Trophoblast cell (in vitro differentiated cells and primary cell): ENCODE measurements around the gene SPATS2.

Source experiments
- DNase-seq, 2 donors: peaks; one replicate each; pipeline ENCODE4 v3.0.0-alpha.2; 2016
- H2AFZ ChIP-seq: 2 replicates; pipeline ENCODE4 v1.6.1; 2013; ENCODE audit warnings: low read length, moderate library complexity, mild to moderate bottlenecking; ENCODE audit not compliant: insufficient read depth, poor library complexity
- H2AK5ac ChIP-seq: 2 replicates; pipeline ENCODE4 v1.6.1; 2013; ENCODE audit warnings: mild to moderate bottlenecking, low read length
- H2BK120ac ChIP-seq: 2 replicates; pipeline ENCODE4 v1.6.1; 2013; ENCODE audit warnings: low read length, mild to moderate bottlenecking, moderate library complexity; ENCODE audit not compliant: insufficient read depth, poor library complexity
- H2BK12ac ChIP-seq: 2 replicates; pipeline ENCODE4 v1.6.1; 2013; ENCODE audit warnings: mild to moderate bottlenecking, low read length, moderate library complexity
- H2BK5ac ChIP-seq: 2 replicates; pipeline ENCODE4 v1.6.1; 2013; ENCODE audit warnings: low read length, low read depth, moderate library complexity, mild to moderate bottlenecking; ENCODE audit not compliant: poor library complexity
- H3K14ac ChIP-seq: 2 replicates; pipeline ENCODE4 v1.6.1; 2013; ENCODE audit warnings: mild to moderate bottlenecking, low read length
- H3K18ac ChIP-seq: 2 replicates; pipeline ENCODE4 v1.6.1; 2013; ENCODE audit warnings: mild to moderate bottlenecking, low read length
- H3K23ac ChIP-seq: 2 replicates; pipeline ENCODE4 v1.6.1; 2013; ENCODE audit warnings: low read length
- H3K27ac ChIP-seq: 2 replicates; pipeline ENCODE4 v1.5.1; 2013; ENCODE audit warnings: low read depth, mild to moderate bottlenecking, inconsistent platforms, low read length, moderate library complexity
- H3K27me3 ChIP-seq: 2 replicates; pipeline ENCODE4 v1.6.1; 2013; ENCODE audit warnings: inconsistent platforms, mild to moderate bottlenecking, low read length, moderate library complexity; ENCODE audit not compliant: insufficient read depth
- H3K36me3 ChIP-seq, 2 experiments: 1 replicate in 1 of 2; 2 replicates in 1 of 2; pipeline ENCODE4 v1.6.1; 2013; ENCODE audit warnings: low read length in 2 of 2, mild to moderate bottlenecking in 2 of 2, moderate library complexity in 1 of 2; ENCODE audit not compliant: insufficient read depth in 2 of 2, control insufficient read depth in 1 of 2
- H3K4ac ChIP-seq: 2 replicates; pipeline ENCODE4 v1.6.1; 2013; ENCODE audit warnings: low read depth, mild to moderate bottlenecking, low read length, moderate library complexity
- H3K4me1 ChIP-seq, 2 experiments: 1 replicate in 1 of 2; 2 replicates in 1 of 2; pipeline ENCODE4 v1.6.1; 2013; ENCODE audit warnings: low read length in 2 of 2, mild to moderate bottlenecking in 2 of 2, moderate library complexity in 1 of 2; ENCODE audit not compliant: insufficient read depth in 2 of 2, control insufficient read depth in 1 of 2
- H3K4me2 ChIP-seq: 2 replicates; pipeline ENCODE4 v1.6.1; 2013; ENCODE audit warnings: inconsistent platforms, mild to moderate bottlenecking, low read length, moderate library complexity
- H3K4me3 ChIP-seq: 2 replicates; pipeline ENCODE4 v1.5.1; 2013; ENCODE audit warnings: mild to moderate bottlenecking, low read depth, low read length, inconsistent platforms
- H3K79me1 ChIP-seq: one replicate; pipeline ENCODE4 v1.6.1; 2013; ENCODE audit warnings: low read length
- H3K79me2 ChIP-seq: 2 replicates; pipeline ENCODE4 v1.6.1; 2013; ENCODE audit warnings: low read length, mild to moderate bottlenecking; ENCODE audit not compliant: control insufficient read depth, insufficient read depth, poor library complexity
- H3K9ac ChIP-seq: 2 replicates; pipeline ENCODE4 v1.6.1; 2013; ENCODE audit warnings: mild to moderate bottlenecking, low read length
- H3K9me3 ChIP-seq: 2 replicates; pipeline ENCODE4 v1.6.1; 2013; ENCODE audit warnings: low read depth, mild to moderate bottlenecking, control low read depth, inconsistent platforms, low read length; ENCODE audit not compliant: insufficient read depth
- H4K12ac ChIP-seq: 2 replicates; pipeline ENCODE4 v1.6.1; 2013; ENCODE audit warnings: low read depth, mild to moderate bottlenecking, low read length, moderate library complexity
- H4K8ac ChIP-seq: 2 replicates; pipeline ENCODE4 v1.6.1; 2013; ENCODE audit warnings: low read depth, mild to moderate bottlenecking, low read length, moderate library complexity
- H4K91ac ChIP-seq: one replicate; pipeline ENCODE4 v1.6.1; 2013; ENCODE audit warnings: low read depth, mild to moderate bottlenecking, low read length, moderate library complexity
- WGBS: extraction: QIAGEN DNeasy Blood & Tissue Kit; methylation state at CpG from one replicate; pipeline ENCODE4 v1.1.7; 2013; ENCODE audit warnings: missing lambda C conversion rate; ENCODE audit not compliant: insufficient read length, insufficient coverage; ENCODE audit errors: extremely low coverage; 5-methylcytosine and 5-hydroxymethylcytosine counted together

The SPATS2 gene

DNA sequence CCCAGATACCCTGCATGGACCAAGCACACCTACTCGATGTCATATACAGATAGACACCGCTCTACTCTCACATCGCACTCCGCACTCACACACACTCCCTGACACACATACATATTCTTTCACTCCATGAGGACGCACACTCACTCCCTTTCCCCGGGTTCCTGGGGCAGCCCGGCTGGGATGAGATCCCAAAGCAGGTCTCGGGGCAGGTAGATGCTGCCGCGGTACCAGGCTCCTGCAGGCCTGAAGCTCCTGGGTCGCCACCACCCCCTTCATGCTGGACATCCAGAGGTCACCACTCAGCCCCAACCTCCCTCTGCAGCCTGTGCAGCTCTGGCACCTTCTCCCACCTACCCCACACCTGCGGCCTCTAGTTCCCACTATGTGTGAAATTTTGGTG lies 32.6 kb upstream of the SPATS2 start:
- no peak for DNase-seq
- Histone ChIP-seq H3K79me2 (no peaks in the 10 kb centered on the region), H4K8ac (no peak overlapping the region), H3K23ac (no peak overlapping the region), H3K36me3 (peaks cover 15 to 20% of the 10 kb centered on the region in 2 experiments), H2AFZ (no peak overlapping the region), H3K79me1 (no peaks in the 10 kb centered on the region), H2BK12ac (no peak overlapping the region), H4K12ac (no peak overlapping the region), H3K14ac (no peak overlapping the region), H3K4me2 (no peak overlapping the region), H2BK5ac (no peak overlapping the region), H2AK5ac (no peak overlapping the region), H3K4ac (no peak overlapping the region), H3K4me1 (peaks cover 4 to 5% of the 10 kb centered on the region in 2 experiments), H3K27ac (no peak overlapping the region), H3K18ac (no peak overlapping the region), H2BK120ac (no peak overlapping the region), H3K4me3 (no peak overlapping the region), H4K91ac (no peak overlapping the region), H3K9ac (no peak overlapping the region), H3K9me3 (peaks cover 11% of the 10 kb centered on the region), H3K27me3 (peaks cover 47% of the 10 kb centered on the region)
- 100% methylated on average over 3 of the region's 12 CpGs for WGBS

DNA sequence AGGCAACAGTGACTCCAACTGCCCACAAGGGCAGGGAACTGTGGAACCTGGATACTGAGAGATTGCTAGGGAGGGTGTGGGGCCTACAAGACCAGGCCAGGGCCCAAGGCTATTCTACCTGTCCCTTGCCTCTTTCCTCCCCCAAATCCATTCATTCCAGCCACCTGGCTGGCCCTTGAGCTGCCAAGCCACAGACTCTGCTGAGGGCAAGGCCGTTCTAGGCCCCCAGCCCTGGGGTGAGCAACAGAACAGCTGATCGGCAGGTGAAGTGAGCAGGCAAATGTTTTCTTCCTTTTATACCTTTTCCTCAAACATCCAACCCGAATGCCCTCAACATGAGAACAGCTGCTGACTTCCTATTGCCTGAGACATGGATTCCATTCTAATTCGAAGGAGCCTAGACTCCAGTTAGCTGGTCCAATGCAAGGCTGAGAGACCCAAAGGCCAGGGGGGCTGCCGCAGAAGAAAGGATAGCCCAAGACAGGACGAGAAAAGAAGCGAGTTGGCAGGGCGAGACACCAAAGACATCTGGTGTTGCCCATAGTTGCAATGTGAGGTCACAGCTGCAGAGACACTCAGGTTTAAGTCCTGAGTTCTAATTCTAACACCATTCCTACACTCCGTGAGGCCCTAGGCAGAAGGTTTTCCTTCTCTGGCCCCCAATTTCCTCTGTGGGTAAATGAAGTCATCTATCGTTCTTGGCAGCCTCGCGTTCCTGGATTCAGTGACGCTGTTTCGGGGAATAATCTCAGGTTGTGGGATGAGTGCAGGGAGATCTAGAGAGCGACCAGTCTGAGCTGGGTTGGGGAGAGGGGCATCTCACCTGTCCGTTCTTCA lies 31.9 kb upstream of the SPATS2 start:
- Histone ChIP-seq H4K12ac (no peak overlapping the region), H3K23ac (no peak overlapping the region), H3K4ac (no peak overlapping the region), H4K8ac (no peak overlapping the region), H3K27ac (no peak overlapping the region), H3K4me3 (no peak overlapping the region), H3K4me1 (peaks cover 4 to 5% of the 10 kb centered on the region in 2 experiments), H3K36me3 (peaks cover 10 to 13% of the 10 kb centered on the region in 2 experiments), H2BK12ac (no peak overlapping the region), H2BK5ac (no peak overlapping the region), H2AFZ (no peak overlapping the region), H3K27me3 (peaks cover 53% of the 10 kb centered on the region), H4K91ac (no peak overlapping the region), H3K9me3 (peaks cover 11% of the 10 kb centered on the region), H3K18ac (no peak overlapping the region), H3K9ac (no peak overlapping the region), H2BK120ac (no peak overlapping the region), H3K4me2 (no peak overlapping the region), H2AK5ac (no peak overlapping the region), H3K79me2 (no peaks in the 10 kb centered on the region), H3K14ac (no peak overlapping the region), H3K79me1 (no peaks in the 10 kb centered on the region)
- DNase-seq: no peak
- no CpG with 5 or more reads among the region's 16 CpGs for WGBS

DNA sequence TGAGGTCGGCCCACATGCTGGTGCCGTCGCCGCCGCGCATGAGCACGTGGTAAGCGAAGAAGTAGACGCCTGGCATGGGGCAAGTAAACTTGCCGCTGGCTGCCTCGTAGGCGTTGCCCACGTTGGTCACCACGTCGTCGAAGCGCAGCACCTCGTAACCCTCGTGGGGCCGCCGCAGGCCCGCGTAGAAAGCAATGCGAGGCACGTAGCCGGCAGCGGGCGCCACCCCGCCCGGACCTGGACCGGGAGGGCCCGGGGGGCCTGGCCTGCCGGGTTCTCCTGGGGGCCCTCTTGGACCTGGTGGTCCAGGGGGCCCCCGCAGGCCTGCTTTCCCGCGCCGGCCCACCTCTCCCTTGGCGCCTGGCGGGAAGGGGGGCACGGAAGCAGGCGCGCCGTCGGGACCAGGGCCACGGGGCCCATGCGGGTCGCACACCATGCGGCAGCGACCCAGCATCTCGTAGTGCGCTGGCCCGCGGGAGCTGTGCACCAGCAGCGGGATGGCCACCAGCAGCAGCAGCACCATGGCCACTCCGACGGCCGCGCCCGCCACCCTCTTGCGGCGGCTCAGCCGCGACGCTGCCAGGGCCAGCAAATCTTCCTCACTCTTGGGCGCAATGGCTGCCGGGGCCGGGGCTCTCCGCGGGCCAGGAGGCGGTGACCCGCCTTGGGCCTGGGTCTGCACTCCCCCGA lies 31.2 kb upstream of the SPATS2 start:
- no peak overlapping the region for H4K8ac ChIP-seq
- H2BK120ac ChIP-seq: no peak overlapping the region
- no CpG with 5 or more reads among the region's 72 CpGs for WGBS
- no peak overlapping the region for H2BK12ac ChIP-seq
- H3K4me3 ChIP-seq: no peak overlapping the region
- no peak overlapping the region for H2BK5ac ChIP-seq
- H2AFZ ChIP-seq: no peak overlapping the region
- peaks cover 11% of the 10 kb centered on the region for H3K9me3 ChIP-seq
- H3K79me1 ChIP-seq: no peaks in the 10 kb centered on the region
- H3K4me2 ChIP-seq: peak overlapping the region; percentile 72
- H3K18ac ChIP-seq: no peak overlapping the region
- no peak overlapping the region for H4K91ac ChIP-seq
- H3K79me2 ChIP-seq: no peaks in the 10 kb centered on the region
- H2AK5ac ChIP-seq: no peak overlapping the region
- H3K4ac ChIP-seq: no peak overlapping the region
- peaks cover 4 to 6% of the 10 kb centered on the region in 2 experiments for H3K36me3 ChIP-seq
- H3K27ac ChIP-seq: no peak overlapping the region
- no peak for DNase-seq
- peaks cover 4 to 5% of the 10 kb centered on the region in 2 experiments for H3K4me1 ChIP-seq
- peaks cover 59% of the 10 kb centered on the region for H3K27me3 ChIP-seq
- H3K9ac ChIP-seq: no peak overlapping the region
- H4K12ac ChIP-seq: no peak overlapping the region
- H3K14ac ChIP-seq: no peak overlapping the region
- H3K23ac ChIP-seq: no peak overlapping the region

DNA sequence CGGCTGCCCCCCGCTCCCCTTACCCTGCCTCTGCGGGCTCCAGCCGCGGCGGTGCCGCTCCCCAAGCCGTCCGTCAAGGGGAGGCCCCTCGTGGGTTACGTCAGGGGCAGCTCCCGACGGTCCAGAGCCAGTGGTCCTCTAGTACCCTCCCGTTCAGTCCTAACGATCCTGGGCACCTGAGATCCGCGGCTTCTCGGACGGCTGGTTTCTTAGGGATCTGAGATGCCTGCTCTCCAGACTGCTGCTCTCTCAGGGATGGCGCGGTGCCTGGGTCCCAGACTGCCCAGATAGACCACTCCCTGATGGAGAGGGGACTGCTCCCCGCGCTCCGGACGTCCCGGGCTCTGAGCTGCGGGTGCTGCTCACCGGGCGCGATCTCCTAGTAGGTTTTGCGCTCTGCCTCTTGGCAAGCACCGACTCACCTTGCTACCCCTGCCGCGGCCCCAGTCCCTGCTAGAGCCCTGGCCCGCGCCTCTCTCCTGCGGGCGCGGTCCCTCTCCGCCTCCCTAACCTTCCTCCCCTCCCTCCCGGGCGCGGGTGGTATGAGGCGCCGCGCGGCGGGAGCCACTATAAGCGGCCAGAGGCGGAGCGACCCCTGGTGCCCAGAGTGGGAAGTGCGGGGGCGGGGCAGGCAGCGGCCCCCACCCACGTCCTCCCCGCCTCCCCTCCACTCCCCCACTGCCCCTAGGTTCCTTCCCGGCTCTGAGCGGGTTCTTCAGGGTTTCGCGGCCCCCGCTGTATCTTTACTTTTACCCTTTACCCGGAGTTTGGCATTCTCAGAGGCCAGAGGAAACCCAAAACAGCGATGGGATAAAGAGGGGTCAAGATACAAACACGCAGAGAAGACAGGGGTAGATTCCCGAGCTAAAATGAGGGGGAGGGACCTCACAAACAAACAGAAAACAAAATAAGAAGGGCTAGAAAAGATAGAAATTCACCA lies 30.3 kb upstream of the SPATS2 start, which contains the start of gene C1QL4:
C1QL4 (minus strand) TSS at position 544 of the 940 bp plus-strand sequence. CDS start 711 bp downstream, outside the sequence.
- no CpG with 5 or more reads among the region's 65 CpGs for WGBS
- peak within 1 kb of the TSS; percentile 60 for H2AFZ ChIP-seq
- DNase-seq: peak; percentile 89 to 94
- peaks cover 67% of the 10 kb centered on the region for H3K27me3 ChIP-seq
- no peak within 1 kb of the TSS for H3K9ac ChIP-seq
- H3K4me2 ChIP-seq: peak within 1 kb of the TSS; percentile 72
- H3K36me3 ChIP-seq: peaks cover 0 to 1% of the 10 kb centered on the region in 2 experiments
- no peak within 1 kb of the TSS for H4K12ac ChIP-seq
- no peak within 1 kb of the TSS for H3K23ac ChIP-seq
- H4K8ac ChIP-seq: no peak within 1 kb of the TSS
- H3K4me3 ChIP-seq: no peak within 1 kb of the TSS
- H3K9me3 ChIP-seq: peaks cover 11% of the 10 kb centered on the region
- H2BK120ac ChIP-seq: no peak within 1 kb of the TSS
- no peak within 1 kb of the TSS for H3K4ac ChIP-seq
- H3K18ac ChIP-seq: no peak within 1 kb of the TSS
- no peak within 1 kb of the TSS for H2AK5ac ChIP-seq
- no peaks in the 10 kb centered on the region for H3K79me1 ChIP-seq
- no peak within 1 kb of the TSS for H2BK12ac ChIP-seq
- H4K91ac ChIP-seq: no peak within 1 kb of the TSS
- no peak within 1 kb of the TSS for H3K14ac ChIP-seq
- H3K79me2 ChIP-seq: no peaks in the 10 kb centered on the region
- no peak within 1 kb of the TSS for H3K27ac ChIP-seq
- no peak within 1 kb of the TSS for H2BK5ac ChIP-seq
- peaks cover 4 to 5% of the 10 kb centered on the region in 2 experiments for H3K4me1 ChIP-seq
